Measurements from ENCODE around the gene SLC34A3.

SLC34A3 gene

DNA sequence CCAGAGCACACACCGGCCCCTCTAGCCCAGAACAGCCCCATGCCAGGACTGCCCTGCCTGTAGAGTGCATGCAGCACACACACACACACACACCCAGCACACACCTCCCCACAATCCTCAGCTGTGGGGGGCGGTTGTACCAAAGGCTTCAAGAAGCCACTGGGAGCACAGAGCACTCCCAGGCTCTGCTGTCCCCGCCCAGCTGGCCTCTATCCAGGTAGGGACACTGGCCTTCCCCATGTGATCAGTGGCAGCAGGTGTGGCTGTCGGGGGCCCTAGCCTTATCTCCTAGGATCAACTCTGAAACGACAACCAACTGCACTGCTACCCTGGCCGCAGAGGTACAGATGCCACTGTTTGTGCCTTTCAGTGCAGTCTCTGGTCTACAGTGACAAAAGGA is 44.3 kb upstream of the SLC34A3 start:
- DNase-seq (ENCODE audit: low read depth): no peak
- TF ChIP-seq, protein P1, sequence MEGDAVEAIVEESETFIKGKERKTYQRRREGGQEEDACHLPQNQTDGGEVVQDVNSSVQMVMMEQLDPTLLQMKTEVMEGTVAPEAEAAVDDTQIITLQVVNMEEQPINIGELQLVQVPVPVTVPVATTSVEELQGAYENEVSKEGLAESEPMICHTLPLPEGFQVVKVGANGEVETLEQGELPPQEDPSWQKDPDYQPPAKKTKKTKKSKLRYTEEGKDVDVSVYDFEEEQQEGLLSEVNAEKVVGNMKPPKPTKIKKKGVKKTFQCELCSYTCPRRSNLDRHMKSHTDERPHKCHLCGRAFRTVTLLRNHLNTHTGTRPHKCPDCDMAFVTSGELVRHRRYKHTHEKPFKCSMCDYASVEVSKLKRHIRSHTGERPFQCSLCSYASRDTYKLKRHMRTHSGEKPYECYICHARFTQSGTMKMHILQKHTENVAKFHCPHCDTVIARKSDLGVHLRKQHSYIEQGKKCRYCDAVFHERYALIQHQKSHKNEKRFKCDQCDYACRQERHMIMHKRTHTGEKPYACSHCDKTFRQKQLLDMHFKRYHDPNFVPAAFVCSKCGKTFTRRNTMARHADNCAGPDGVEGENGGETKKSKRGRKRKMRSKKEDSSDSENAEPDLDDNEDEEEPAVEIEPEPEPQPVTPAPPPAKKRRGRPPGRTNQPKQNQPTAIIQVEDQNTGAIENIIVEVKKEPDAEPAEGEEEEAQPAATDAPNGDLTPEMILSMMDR (conservative IDR thresholded peaks at IDR 0.05; ENCODE audit: control insufficient read depth, insufficient read depth, low read depth, low read length): no peak
- H3K4me3 ChIP-seq (ENCODE audit: control insufficient read depth, low read depth, low read length): no peak overlapping the region

DNA sequence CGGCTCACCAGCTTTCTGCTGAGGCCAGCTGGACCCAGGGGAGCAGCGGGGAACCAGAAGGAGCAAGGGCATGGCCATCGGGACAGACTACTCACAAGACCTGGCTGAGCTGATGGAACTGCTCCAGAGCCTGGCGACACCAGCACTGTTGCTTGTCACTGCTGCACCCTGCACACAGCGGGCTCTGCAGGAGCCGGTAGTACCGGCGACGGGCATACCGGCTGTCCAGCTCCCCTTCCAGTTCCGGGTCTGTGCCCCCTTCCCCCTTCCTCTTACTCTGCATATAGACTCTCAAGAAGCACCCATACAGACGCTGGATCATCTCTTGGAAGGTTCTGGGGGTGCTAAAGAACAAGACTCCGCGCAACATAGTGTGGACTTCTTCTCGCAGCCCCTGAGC is 43.3 kb upstream of the SLC34A3 start:
- no peak for DNase-seq (ENCODE audit: low read depth)
- peak overlapping the region; percentile 93 for H3K4me3 ChIP-seq (ENCODE audit: control insufficient read depth, low read depth, low read length)
- TF ChIP-seq, protein P1 (conservative IDR thresholded peaks at IDR 0.05; ENCODE audit: control insufficient read depth, insufficient read depth, low read depth, low read length): no peak

DNA sequence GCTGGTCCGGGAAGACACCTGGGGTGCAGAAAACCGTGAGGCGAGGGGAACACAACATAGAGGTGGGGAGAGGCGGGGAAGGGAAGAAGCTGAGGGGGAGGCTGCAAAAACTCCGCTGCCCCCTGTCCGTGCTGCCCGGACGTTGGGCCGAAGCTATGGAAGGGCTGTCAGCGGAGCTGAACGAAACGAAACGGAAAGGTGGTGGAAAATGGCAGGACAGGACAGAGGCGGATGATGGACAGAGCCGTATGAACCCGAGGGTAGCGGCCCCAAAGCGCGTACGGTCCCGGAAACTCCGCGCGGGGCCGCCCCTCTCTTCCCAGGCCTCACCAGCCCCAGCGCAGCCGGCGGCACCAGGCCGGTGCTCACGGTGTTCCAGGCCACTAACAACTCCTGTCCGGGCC is 42.6 kb upstream of the SLC34A3 start:
- peak overlapping the region; percentile 93 for H3K4me3 ChIP-seq (ENCODE audit: control insufficient read depth, low read depth, low read length)
- TF ChIP-seq, protein P1 (conservative IDR thresholded peaks at IDR 0.05; ENCODE audit: control insufficient read depth, insufficient read depth, low read depth, low read length): no peak
- DNase-seq (ENCODE audit: low read depth): no peak

DNA sequence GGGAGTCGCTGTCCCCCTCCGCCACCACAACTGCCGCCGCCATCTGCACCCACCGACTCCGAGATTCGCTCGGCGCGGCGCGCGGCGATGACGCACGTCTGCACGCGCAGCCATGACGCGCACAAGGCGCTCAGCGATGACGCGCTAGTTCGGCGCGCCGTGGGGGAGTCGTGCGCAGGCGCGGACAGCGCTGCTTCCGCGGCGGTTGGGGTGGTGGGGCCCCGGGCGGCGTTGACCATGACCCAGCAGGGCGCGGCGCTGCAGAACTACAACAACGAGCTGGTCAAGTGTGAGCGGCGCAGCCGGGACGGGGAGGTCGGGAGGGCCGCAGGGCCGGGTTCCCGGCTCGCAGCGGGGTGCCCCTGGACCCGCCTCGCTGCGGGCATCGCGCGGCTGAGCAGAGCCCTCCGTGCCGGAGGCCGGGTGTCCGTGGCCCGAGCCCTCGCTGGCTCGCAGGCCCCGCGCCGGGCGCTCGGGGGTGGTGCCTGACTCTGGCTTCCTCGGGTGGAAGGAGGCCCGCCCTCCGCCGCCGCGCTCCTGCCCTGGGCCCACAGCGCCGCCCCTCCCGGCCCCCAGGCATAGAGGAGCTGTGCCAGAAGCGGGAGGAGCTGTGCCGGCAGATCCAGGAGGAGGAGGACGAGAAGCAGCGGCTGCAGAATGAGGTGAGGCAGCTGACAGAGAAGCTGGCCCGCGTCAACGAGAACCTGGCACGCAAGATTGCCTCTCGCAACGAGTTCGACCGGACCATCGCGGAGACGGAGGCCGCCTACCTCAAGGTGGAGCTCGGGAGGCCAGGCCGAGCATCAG is 42.0 kb upstream of the SLC34A3 start, which contains the start of the genes ANAPC2 and SSNA1:
TSS of gene ANAPC2 (minus strand) at position 71 of the 807 bp plus-strand sequence. CDS start at position 43, 28 bp downstream.
TSS of gene SSNA1 (plus strand) at position 187 of the 807 bp plus-strand sequence. CDS start at position 238, 51 bp downstream.
- TF ChIP-seq, protein P1 (conservative IDR thresholded peaks at IDR 0.05; ENCODE audit: control insufficient read depth, insufficient read depth, low read depth, low read length): peak; percentile 23
- peak; percentile 93 for DNase-seq (ENCODE audit: low read depth)
- peak within 1 kb of the TSS; percentile 93 for H3K4me3 ChIP-seq (ENCODE audit: control insufficient read depth, low read depth, low read length)

DNA sequence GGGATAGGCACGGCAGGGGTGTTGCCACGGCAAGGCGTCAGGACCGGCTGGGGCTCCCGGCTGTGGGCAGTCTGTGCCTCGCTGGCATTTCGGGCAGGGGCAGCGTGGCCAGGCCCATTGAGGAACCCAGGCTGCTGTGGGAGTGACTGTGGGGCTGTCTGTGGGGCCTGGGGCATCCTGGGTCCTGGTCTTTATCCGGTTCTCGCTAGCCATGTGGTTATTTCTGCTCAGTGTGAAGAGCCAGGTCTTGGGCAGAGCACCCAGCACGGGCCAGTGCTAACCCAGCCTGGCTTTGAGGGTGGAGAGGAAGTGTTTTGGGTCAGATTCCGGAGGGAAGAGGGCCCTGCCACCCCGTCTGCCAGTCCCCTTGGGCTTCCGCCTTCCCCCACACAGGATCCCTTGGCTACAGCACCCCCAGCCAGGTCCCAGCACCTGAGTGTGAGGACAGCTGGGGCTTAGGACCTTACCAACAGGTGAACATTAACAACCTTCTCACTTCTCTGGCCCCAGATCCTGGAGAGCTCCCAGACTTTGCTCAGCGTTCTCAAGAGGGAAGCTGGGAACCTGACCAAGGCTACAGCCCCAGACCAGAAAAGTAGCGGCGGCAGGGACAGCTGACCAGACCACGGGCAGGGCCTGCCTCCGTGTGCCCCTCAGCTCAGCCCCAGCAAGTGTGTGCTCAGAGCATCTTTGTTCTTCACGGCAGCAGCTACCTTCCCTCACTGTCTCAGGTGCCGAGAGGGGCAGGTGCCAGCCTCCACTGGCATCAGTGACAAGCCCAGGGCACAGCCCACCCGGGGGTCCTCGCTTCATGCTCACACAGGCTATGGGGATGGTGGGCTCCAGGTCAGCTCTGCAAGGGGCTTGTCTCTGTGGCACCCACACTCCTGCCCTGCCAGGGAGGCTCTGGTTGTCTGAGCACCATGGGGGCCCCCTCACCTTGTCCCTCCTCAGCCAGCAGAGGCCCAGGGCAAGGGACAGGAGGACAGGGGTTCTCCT is 41.1 kb upstream of the SLC34A3 start:
- DNase-seq (ENCODE audit: low read depth): no peak
- TF ChIP-seq, protein P1 (conservative IDR thresholded peaks at IDR 0.05; ENCODE audit: control insufficient read depth, insufficient read depth, low read depth, low read length): no peak
- peak overlapping the region; percentile 93 for H3K4me3 ChIP-seq (ENCODE audit: control insufficient read depth, low read depth, low read length)

DNA sequence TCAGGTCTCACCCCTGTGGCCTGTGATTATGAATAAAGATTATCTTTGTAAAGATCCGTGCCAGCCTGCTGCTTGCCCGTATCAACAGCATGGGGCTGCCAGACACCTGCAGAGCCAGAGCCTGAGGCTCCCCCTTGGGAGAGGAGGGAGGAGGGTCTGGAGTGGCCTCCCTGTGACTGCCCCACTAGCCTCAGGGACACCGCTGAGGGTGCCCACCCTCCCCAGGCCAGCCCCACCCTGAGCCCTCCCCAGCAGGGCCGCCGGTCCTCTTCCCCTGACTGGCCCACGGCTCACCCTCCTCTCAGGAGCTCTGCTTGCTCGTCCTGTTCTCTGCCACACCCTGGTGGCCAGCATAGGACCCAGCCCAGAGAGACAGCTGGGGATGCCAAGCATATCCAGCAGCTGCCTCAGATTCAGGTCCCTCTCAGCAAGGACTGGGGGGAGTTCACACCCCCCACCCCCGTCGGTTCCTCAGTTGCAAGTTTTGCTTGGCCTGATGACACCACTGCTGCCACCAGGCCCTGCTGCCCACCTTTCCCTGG is 40.3 kb upstream of the SLC34A3 start:
- TF ChIP-seq, protein P1 (conservative IDR thresholded peaks at IDR 0.05; ENCODE audit: control insufficient read depth, insufficient read depth, low read depth, low read length): no peak
- DNase-seq (ENCODE audit: low read depth): no peak
- no peak overlapping the region for H3K4me3 ChIP-seq (ENCODE audit: control insufficient read depth, low read depth, low read length)

Data from fibroblast of mammary gland (primary cell).